HL-60 (cell line): ENCODE results near the gene LGALSL.
"Not testable (repeated sequence)": the region's sequence is repeated elsewhere in the genome, so short reads cannot be mapped to it uniquely, and the experiment has no call there.

ENCODE experiments used
- DNase-seq, 2 experiments: peaks; one replicate each; pipeline ENCODE4 v3.0.0-alpha.2; 2010 to 2020; ENCODE audit warnings: low read depth in 1 of 2, low spot score in 1 of 2
- H3K27ac ChIP-seq: fragments of 250-450 bp; sonication (Bioruptor Pico); replicated peaks from 2 replicates; pipeline ENCODE4 v1.5.1; 2020; ENCODE audit warnings: mild to moderate bottlenecking, moderate library complexity
- H3K27me3 ChIP-seq: fragments of 250-450 bp; sonication (Bioruptor Pico); 2 replicates; pipeline ENCODE4 v1.5.1; 2021; ENCODE audit warnings: mild to moderate bottlenecking, moderate library complexity; ENCODE audit not compliant: insufficient read depth, poor library complexity, severe bottlenecking
- H3K4me3 ChIP-seq: replicated peaks from 2 replicates; pipeline ENCODE4 v1.5.1; 2011; ENCODE audit warnings: mild to moderate bottlenecking, control low read depth, low read length; ENCODE audit not compliant: insufficient read depth
- GABPA ChIP-seq: IDR thresholded peaks from 2 replicates; pipeline ENCODE4 v1.6.1; 2012; ENCODE audit warnings: low read depth
- POLR2AphosphoS5 ChIP-seq: IDR thresholded peaks from 2 replicates; pipeline ENCODE4 v1.6.1; 2012; ENCODE audit warnings: low read depth
- SPI1 ChIP-seq: IDR thresholded peaks from 2 replicates; pipeline ENCODE4 v1.6.1; 2012; ENCODE audit warnings: low read depth, mild to moderate bottlenecking, borderline replicate concordance
- TF ChIP-seq, protein P1 (sequence below): IDR thresholded peaks from one replicate; pipeline ENCODE4 v1.5.1; 2011; ENCODE audit warnings: low read length, control low read depth, inconsistent platforms; ENCODE audit not compliant: insufficient read depth
- TF ChIP-seq, protein P2 (sequence below): IDR thresholded peaks from 2 replicates; pipeline ENCODE4 v1.6.1; 2012; ENCODE audit warnings: low read depth; ENCODE audit not compliant: insufficient replicate concordance

Gene LGALSL

DNA sequence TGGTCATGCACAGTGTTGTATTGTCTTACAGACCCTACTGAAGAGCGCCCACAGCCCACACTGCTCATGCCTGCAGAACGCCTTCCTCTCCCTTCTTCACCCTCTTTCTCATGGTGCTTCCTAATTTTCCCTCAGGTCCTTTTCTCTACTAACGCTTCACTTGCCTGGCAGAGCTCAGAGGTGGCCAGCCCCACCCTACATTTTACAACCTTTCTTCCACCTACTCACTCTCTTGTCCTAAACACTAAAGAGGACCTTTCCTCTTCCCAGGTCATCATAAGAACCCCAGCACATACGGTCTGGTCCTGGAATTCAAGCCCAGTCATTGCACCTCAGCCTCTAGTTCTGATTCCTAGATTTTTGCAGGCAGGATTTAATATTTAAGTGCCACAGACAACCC is 11.7 kb upstream of the LGALSL start:
- Histone ChIP-seq H3K27me3 (peaks cover 2% of the 10 kb centered on the region), H3K27ac (no peak overlapping the region), H3K4me3 (no peak overlapping the region)
- TF ChIP-seq GABPA (no peak), POLR2AphosphoS5 (no peak), SPI1 (no peak)
- TF ChIP-seq, protein P1, sequence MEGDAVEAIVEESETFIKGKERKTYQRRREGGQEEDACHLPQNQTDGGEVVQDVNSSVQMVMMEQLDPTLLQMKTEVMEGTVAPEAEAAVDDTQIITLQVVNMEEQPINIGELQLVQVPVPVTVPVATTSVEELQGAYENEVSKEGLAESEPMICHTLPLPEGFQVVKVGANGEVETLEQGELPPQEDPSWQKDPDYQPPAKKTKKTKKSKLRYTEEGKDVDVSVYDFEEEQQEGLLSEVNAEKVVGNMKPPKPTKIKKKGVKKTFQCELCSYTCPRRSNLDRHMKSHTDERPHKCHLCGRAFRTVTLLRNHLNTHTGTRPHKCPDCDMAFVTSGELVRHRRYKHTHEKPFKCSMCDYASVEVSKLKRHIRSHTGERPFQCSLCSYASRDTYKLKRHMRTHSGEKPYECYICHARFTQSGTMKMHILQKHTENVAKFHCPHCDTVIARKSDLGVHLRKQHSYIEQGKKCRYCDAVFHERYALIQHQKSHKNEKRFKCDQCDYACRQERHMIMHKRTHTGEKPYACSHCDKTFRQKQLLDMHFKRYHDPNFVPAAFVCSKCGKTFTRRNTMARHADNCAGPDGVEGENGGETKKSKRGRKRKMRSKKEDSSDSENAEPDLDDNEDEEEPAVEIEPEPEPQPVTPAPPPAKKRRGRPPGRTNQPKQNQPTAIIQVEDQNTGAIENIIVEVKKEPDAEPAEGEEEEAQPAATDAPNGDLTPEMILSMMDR = no peak
- TF ChIP-seq, protein P2, sequence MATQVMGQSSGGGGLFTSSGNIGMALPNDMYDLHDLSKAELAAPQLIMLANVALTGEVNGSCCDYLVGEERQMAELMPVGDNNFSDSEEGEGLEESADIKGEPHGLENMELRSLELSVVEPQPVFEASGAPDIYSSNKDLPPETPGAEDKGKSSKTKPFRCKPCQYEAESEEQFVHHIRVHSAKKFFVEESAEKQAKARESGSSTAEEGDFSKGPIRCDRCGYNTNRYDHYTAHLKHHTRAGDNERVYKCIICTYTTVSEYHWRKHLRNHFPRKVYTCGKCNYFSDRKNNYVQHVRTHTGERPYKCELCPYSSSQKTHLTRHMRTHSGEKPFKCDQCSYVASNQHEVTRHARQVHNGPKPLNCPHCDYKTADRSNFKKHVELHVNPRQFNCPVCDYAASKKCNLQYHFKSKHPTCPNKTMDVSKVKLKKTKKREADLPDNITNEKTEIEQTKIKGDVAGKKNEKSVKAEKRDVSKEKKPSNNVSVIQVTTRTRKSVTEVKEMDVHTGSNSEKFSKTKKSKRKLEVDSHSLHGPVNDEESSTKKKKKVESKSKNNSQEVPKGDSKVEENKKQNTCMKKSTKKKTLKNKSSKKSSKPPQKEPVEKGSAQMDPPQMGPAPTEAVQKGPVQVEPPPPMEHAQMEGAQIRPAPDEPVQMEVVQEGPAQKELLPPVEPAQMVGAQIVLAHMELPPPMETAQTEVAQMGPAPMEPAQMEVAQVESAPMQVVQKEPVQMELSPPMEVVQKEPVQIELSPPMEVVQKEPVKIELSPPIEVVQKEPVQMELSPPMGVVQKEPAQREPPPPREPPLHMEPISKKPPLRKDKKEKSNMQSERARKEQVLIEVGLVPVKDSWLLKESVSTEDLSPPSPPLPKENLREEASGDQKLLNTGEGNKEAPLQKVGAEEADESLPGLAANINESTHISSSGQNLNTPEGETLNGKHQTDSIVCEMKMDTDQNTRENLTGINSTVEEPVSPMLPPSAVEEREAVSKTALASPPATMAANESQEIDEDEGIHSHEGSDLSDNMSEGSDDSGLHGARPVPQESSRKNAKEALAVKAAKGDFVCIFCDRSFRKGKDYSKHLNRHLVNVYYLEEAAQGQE = no peak
- DNase-seq = no peak

DNA sequence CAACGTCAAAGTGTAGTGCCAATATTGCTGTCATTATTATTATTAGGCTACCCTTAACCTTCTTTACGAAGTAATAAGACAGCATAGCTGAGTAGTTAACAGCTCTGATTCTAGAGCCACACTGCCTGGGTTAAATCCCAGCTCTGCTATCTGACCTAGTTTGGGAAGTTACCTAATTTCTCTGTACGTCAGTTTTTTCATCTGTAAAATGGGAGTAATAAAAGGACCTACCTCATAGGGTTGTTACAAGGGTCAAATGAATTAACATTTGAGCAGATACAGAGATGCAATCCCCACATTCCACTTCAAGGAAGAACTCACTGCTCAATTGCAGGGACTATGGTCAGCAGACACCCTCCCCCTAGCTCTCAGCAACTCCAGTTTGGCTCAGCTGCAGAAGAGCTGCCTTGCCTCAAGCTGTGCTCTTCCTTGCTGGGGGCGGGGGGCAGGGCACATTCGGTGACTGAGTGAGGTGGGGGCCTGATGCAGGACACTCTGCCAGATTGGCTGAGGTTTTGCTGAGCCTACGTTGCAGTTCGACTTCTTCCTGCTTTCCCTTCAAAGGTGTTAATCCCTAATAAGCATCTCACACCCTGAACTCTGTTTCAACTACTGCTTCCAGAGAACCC is 11.0 kb upstream of the LGALSL start:
- Histone ChIP-seq H3K27me3 (peaks cover 2% of the 10 kb centered on the region), H3K4me3 (no peak overlapping the region), H3K27ac (no peak overlapping the region)
- DNase-seq = no peak
- TF ChIP-seq, protein P1 = no peak
- TF ChIP-seq GABPA (no peak), POLR2AphosphoS5 (no peak), SPI1 (no peak)
- TF ChIP-seq, protein P2 = no peak

DNA sequence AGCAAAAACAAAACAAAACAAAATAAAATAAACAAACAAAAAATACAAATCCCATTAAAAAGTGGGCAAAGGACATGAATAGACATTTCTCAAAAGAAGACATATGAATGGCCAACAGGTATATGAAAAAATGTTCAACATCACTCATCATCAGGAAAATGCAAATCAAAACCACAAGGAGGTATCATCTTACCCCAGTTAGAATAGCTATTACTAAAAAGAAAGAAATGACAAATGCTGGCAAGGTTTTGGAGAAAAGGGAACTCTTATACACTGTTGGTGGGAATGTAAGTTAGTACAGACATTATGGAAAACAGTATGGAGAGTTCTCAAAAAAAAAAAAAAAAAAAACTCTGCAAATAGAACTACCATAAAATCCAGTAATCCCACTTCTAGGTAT is 8.0 kb upstream of the LGALSL start:
- not testable (repeated sequence) for H3K27me3 ChIP-seq, H3K4me3 ChIP-seq, H3K27ac ChIP-seq, DNase-seq

DNA sequence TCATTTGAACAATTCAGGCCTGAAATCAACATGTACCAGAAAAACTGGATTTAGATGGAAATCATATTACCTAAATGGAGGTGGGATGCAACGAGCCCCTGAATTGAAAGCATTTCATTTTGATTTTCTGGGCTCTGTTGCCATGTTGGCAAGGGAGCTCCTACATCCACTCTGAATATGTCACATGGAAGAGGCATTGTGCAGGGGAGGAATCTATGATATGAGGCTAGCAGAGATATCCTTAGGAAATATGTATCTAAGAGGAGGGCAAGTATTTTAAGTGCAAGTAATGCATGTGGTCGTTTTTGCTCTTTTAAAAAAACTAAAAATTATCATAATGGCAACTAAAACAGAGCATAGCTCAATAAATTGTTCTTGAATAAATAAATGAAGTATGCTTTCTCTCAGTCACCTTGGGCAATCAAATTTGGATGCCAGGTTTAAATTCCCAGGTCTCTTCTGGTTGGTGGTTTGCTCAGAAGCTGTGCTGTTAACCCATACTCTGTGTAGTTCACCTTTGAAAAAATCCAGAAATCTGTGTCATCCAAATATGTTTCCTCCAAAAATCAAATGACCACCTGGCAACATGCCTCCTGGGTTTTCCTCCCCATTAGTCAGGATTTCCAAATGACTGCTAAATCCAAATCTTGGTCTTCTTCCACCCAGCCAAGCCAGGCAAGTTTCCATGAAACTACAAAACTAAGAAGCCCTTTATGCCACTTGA is 6.5 kb upstream of the LGALSL start:
- TF ChIP-seq, protein P1 = no peak
- TF ChIP-seq POLR2AphosphoS5 (no peak), GABPA (no peak), SPI1 (no peak)
- TF ChIP-seq, protein P2 = no peak
- no peak overlapping the region for H3K4me3 ChIP-seq
- H3K27ac ChIP-seq = no peak overlapping the region
- DNase-seq = no peak
- no peaks in the 10 kb centered on the region for H3K27me3 ChIP-seq
